ENCODE results near the gene RPAIN.

GRCh38 chr17:5425826-5426225, 5.8 kb downstream of the RPAIN start:
- TF ChIP-seq, protein P1, sequence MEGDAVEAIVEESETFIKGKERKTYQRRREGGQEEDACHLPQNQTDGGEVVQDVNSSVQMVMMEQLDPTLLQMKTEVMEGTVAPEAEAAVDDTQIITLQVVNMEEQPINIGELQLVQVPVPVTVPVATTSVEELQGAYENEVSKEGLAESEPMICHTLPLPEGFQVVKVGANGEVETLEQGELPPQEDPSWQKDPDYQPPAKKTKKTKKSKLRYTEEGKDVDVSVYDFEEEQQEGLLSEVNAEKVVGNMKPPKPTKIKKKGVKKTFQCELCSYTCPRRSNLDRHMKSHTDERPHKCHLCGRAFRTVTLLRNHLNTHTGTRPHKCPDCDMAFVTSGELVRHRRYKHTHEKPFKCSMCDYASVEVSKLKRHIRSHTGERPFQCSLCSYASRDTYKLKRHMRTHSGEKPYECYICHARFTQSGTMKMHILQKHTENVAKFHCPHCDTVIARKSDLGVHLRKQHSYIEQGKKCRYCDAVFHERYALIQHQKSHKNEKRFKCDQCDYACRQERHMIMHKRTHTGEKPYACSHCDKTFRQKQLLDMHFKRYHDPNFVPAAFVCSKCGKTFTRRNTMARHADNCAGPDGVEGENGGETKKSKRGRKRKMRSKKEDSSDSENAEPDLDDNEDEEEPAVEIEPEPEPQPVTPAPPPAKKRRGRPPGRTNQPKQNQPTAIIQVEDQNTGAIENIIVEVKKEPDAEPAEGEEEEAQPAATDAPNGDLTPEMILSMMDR (IDR thresholded peaks at IDR 0.05; ENCODE audit: control extremely low read depth in 1 of 3, insufficient read depth in 1 of 3, low read depth in 1 of 3, low read length in 3 of 3) = no peak
- no peak for TF ChIP-seq CEBPB (IDR thresholded peaks at IDR 0.05; ENCODE audit: low read depth, low read length)
- no peak for TF ChIP-seq PHF8 (conservative IDR thresholded peaks at IDR 0.05; ENCODE audit: low read depth, low read length)

Measured in H1 (cell line).